KMS-11 (cell line): ENCODE measurements around the gene ADAMTS10.
A peak's percentile ranks its signal among the peaks of the same experiment; 100 is the strongest.

Source experiments
- H2AFZ ChIP-seq: fragments of 200-600 bp; sonication (generic); 2 replicates; pipeline ENCODE4 v1.6.1; 2016; ENCODE audit warnings: antibody characterized with exemption, mixed run types, low read depth
- H3K27ac ChIP-seq: fragments of 200-600 bp; sonication (generic); 2 replicates; pipeline ENCODE4 v1.6.1; 2016; ENCODE audit warnings: mild to moderate bottlenecking, mixed run types
- H3K27me3 ChIP-seq: fragments of 200-600 bp; sonication (generic); 2 replicates; pipeline ENCODE4 v1.6.1; 2017; ENCODE audit warnings: mild to moderate bottlenecking, low read depth, mixed run types, moderate library complexity; ENCODE audit not compliant: insufficient read depth
- H3K36me3 ChIP-seq: fragments of 200-600 bp; sonication (generic); 2 replicates; pipeline ENCODE4 v1.6.1; 2017; ENCODE audit warnings: mild to moderate bottlenecking, mixed run types; ENCODE audit not compliant: insufficient read depth
- H3K4me1 ChIP-seq: fragments of 200-600 bp; sonication (generic); 2 replicates; pipeline ENCODE4 v1.6.1; 2016; ENCODE audit warnings: mild to moderate bottlenecking, low read depth, mixed run types; ENCODE audit not compliant: poor library complexity, severe bottlenecking
- H3K4me2 ChIP-seq: fragments of 200-600 bp; sonication (generic); 2 replicates; pipeline ENCODE4 v1.7.0; 2016; ENCODE audit warnings: mild to moderate bottlenecking, mixed run types
- H3K4me3 ChIP-seq: fragments of 200-600 bp; sonication (generic); IDR thresholded peaks from 2 replicates; pipeline ENCODE4 v1.6.1; 2017; ENCODE audit warnings: low read depth, low read length, mixed read lengths; ENCODE audit not compliant: insufficient read depth
- H3K79me2 ChIP-seq: fragments of 200-600 bp; sonication (generic); 2 replicates; pipeline ENCODE4 v1.6.1; 2016; ENCODE audit warnings: low read depth, mixed run types; ENCODE audit not compliant: insufficient read depth
- H3K9ac ChIP-seq: fragments of 200-600 bp; sonication (generic); 2 replicates; pipeline ENCODE4 v1.6.1; 2016; ENCODE audit warnings: mild to moderate bottlenecking, mixed run types
- H4K20me1 ChIP-seq: fragments of 200-600 bp; sonication (generic); 2 replicates; pipeline ENCODE4 v1.6.1; 2016; ENCODE audit warnings: mild to moderate bottlenecking, mixed run types; ENCODE audit not compliant: insufficient read depth
- TF ChIP-seq, protein P1 (sequence below): fragments of 200-600 bp; sonication (generic); conservative IDR thresholded peaks from 2 replicates; pipeline ENCODE4 v1.6.1; 2017; ENCODE audit warnings: low read depth, mild to moderate bottlenecking, antibody characterized with exemption, low read length, moderate library complexity, mixed read lengths

The ADAMTS10 gene

DNA sequence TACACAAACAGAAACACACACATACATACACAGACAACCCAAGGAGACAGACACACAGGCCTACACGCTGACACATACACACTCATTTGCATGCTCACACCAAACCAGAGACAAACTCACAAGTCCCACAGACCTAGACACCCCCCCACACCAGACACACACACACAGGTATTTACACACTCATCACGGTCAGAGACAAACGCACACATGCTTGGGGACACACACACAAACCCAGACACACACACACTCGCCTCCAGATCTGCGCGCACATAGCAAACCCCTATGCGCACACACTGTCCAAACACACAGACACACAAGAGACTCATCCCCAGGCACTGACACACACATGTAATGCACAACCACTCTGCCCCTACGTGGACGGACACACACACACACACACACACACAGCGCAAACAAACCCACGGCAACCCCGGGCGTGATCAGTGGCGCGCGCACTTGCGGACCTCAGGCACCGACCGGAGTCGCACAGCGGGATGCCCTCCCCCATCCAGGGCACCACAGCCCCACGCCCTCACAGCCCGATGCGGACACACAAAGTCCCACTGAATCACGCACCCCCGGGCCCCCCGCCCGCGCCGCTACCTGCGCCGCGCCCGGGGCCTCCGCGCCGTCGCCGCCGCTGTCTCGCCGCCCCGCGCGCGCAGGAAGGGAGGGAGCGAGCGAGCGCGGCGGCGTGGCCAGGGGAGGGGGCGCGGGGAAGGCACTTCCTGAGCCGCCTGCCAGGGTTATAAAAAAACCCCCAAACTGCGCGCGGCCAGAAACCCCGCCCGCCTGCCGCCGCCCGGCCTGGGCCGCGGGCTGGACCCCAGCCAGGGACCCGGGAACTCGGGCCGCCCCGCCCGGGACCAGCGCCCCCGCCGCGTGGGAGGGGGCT lies at the start of gene ADAMTS10:
TSS of gene ADAMTS10 (minus strand) at position 675 of the 895 bp plus-strand sequence. CDS start 5,005 bp downstream, outside the sequence.
- no peaks in the 10 kb centered on the region for H4K20me1 ChIP-seq
- H3K27ac ChIP-seq, result no peak within 1 kb of the TSS
- H3K4me1 ChIP-seq, result no peaks in the 10 kb centered on the region
- no peak within 1 kb of the TSS for H3K9ac ChIP-seq
- H2AFZ ChIP-seq, result no peak within 1 kb of the TSS
- H3K27me3 ChIP-seq, result peaks cover 8% of the 10 kb centered on the region; the same call in 1 of the 2 replicates
- TF ChIP-seq, protein P1, sequence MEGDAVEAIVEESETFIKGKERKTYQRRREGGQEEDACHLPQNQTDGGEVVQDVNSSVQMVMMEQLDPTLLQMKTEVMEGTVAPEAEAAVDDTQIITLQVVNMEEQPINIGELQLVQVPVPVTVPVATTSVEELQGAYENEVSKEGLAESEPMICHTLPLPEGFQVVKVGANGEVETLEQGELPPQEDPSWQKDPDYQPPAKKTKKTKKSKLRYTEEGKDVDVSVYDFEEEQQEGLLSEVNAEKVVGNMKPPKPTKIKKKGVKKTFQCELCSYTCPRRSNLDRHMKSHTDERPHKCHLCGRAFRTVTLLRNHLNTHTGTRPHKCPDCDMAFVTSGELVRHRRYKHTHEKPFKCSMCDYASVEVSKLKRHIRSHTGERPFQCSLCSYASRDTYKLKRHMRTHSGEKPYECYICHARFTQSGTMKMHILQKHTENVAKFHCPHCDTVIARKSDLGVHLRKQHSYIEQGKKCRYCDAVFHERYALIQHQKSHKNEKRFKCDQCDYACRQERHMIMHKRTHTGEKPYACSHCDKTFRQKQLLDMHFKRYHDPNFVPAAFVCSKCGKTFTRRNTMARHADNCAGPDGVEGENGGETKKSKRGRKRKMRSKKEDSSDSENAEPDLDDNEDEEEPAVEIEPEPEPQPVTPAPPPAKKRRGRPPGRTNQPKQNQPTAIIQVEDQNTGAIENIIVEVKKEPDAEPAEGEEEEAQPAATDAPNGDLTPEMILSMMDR, result no peak
- no peak within 1 kb of the TSS for H3K4me3 ChIP-seq
- H3K79me2 ChIP-seq, result no peaks in the 10 kb centered on the region
- no peaks in the 10 kb centered on the region for H3K36me3 ChIP-seq
- H3K4me2 ChIP-seq, result no peak within 1 kb of the TSS

DNA sequence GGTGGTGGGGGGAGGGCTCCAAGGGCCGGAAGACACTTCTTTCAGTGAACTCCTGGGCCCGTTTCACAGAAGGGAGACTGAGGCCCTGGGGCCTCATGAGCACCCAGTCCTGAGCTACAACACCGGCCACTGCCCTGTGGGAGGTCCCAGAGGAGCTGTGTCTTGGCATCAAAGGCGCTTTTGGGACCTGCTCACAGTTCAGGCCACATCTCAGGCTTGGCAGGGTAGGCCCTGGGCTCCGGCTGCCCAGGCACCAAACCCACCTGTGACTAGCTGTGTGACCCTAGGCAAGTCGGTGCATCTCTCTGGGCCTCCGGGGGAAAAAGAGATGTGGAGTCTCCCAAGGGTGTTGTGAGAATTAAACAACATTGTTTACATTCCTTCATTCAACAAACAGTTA lies 49.4 kb upstream of the ADAMTS10 start:
- TF ChIP-seq, protein P1, result no peak
- Histone ChIP-seq H3K79me2 (no peaks in the 10 kb centered on the region), H3K36me3 (no peaks in the 10 kb centered on the region), H3K4me1 (no peaks in the 10 kb centered on the region), H3K9ac (no peak overlapping the region), H2AFZ (no peak overlapping the region), H4K20me1 (no peaks in the 10 kb centered on the region), H3K27ac (no peak overlapping the region), H3K27me3 (peaks cover 13% of the 10 kb centered on the region; the same call in 1 of the 2 replicates), H3K4me2 (no peak overlapping the region), H3K4me3 (no peak overlapping the region)

DNA sequence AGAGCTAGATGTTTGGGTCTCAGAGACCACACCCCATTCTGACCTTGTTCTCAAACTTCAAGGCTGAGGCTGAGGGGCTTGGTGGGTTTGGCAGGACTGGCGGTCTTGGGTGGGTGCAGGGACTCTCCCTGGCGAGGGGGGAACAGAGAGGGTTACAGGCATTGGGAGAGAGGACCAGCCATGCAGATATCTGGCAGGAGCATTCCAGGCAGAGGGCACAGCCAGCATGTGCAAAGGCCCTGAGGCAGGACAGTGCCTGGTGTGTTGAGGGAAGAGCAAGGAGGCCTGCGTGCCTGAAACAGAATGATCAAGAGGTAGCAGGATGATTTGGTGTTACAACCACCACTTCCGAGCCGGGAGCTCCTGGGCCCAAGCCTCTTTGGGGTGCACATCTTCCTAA lies 47.4 kb upstream of the ADAMTS10 start:
- Histone ChIP-seq H4K20me1 (no peaks in the 10 kb centered on the region), H3K9ac (no peak overlapping the region), H3K4me3 (no peak overlapping the region), H3K36me3 (no peaks in the 10 kb centered on the region), H3K27me3 (peaks cover 13% of the 10 kb centered on the region; the same call in 1 of the 2 replicates), H3K4me2 (no peak overlapping the region), H2AFZ (no peak overlapping the region), H3K79me2 (no peaks in the 10 kb centered on the region), H3K4me1 (no peaks in the 10 kb centered on the region), H3K27ac (no peak overlapping the region)
- TF ChIP-seq, protein P1, result no peak

DNA sequence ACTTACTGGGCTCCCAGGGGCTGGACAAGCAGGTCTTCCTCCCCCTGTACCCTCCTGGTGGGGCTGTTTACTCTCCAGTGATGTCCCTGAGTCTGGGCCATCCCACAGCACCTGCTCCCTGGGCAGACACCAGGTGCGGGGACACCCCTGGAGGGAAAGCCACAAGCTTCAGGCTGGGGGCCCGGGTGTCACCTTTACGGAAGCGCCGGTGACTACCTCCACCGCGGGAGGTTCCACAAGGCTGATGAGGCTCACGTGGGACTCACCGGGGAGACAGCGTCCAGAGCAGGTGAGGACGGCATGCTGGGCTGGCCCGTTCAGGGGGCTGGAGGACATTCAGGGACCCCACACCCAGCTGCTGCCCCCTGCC lies 44.8 kb upstream of the ADAMTS10 start:
- Histone ChIP-seq H2AFZ (peak overlapping the region; percentile 60; the same call in 1 of the 2 replicates), H3K79me2 (no peaks in the 10 kb centered on the region), H3K27ac (no peak overlapping the region), H3K27me3 (peaks cover 21% of the 10 kb centered on the region; the same call in 1 of the 2 replicates), H3K36me3 (no peaks in the 10 kb centered on the region), H3K4me1 (no peaks in the 10 kb centered on the region), H3K4me2 (no peak overlapping the region; the same call in 1 of the 2 replicates), H3K9ac (no peak overlapping the region), H4K20me1 (no peaks in the 10 kb centered on the region), H3K4me3 (no peak overlapping the region)
- TF ChIP-seq, protein P1, result no peak
